Psoas muscle (tissue), 8 donors: ENCODE measurements around the gene TMEM72. TPM values are rescaled to one million over a fixed set of nuclear protein-coding genes. Genes with fewer than 3 reads are reported as not detected.

Experiments
- ATAC-seq, 4 donors: fragments of 200-7000 bp; cut with Tn5 transposase; one replicate each; pipeline ENCODE4 v1.9.1; 2020; ENCODE audit warnings: moderate library complexity in 3 of 4, mild to moderate bottlenecking in 2 of 4
- DNase-seq, 2 donors: peaks; one replicate each; pipeline ENCODE4 v3.0.0-alpha.2; 2020
- H3K27ac ChIP-seq: fragments of 200-600 bp; one replicate; pipeline ENCODE4 v1.8.0; 2022
- H3K27me3 ChIP-seq, 3 donors: fragments of 200-600 bp in 1 of 3; one replicate each; pipeline versions ENCODE4 v1.6.1 to v1.8.0; 2013 to 2022; ENCODE audit warnings: low read length in 2 of 3, mild to moderate bottlenecking in 2 of 3, moderate library complexity in 1 of 3; ENCODE audit not compliant: insufficient read depth in 3 of 3
- H3K36me3 ChIP-seq, 2 donors: fragments of 200-600 bp in 1 of 2; one replicate each; pipeline versions ENCODE4 v1.6.1 to v1.8.0; 2013 to 2022; ENCODE audit warnings: low read depth in 1 of 2, mild to moderate bottlenecking in 1 of 2, moderate library complexity in 1 of 2; ENCODE audit not compliant: insufficient read depth in 1 of 2
- H3K4me1 ChIP-seq: fragments of 200-600 bp; one replicate; pipeline ENCODE4 v1.8.0; 2022
- H3K4me3 ChIP-seq: fragments of 200-600 bp; one replicate; pipeline ENCODE4 v1.8.0; 2022; ENCODE audit warnings: mild to moderate bottlenecking
- H3K9me3 ChIP-seq: fragments of 200-600 bp; one replicate; pipeline ENCODE4 v1.8.0; 2022
- CTCF ChIP-seq: fragments of 200-600 bp; IDR thresholded peaks from one replicate; pipeline ENCODE4 v1.8.0; 2022; ENCODE audit warnings: antibody characterized with exemption
- WGBS, 3 donors: extraction: QIAGEN DNeasy Blood & Tissue Kit; methylation state at CpG; one replicate each; pipeline versions ENCODE4 v1.1.6 to v1.1.7; 2013; 5-methylcytosine and 5-hydroxymethylcytosine counted together
- intact Hi-C, 2 donors: fragments of 100-400 bp; cut with DNase I; formaldehyde crosslinking; loops; one replicate each; pipeline versions ENCODE4 v1.11.0 to v1.14.2; 2022
- polyA plus RNA-seq, 3 donors: library from polyadenylated mRNA; stranded (reverse); fragments of 200-250 nt; gene quantifications; one replicate each; pipeline ENCODE4 v1.2.3, GENCODE V29; 2013
- total RNA-seq, 4 donors: library from RNA; stranded (reverse); fragmentation: NEBNext Ultra II Directional in 2 of 4; extraction: Animal tissue kit (Norgen Biotek cat#: 25700) in 2 of 4; gene quantifications; one replicate each; pipeline versions ENCODE4 v1.2.1 to v1.2.4, GENCODE V29; 2021 to 2023
- donor health status: healthy with polysubstance abuse.
- donor health status: DM: no; HTN: no; CAD: no; lungs with moderate emphysema.
- donor health status: Bipolar disorder and iron deficiency.
- donor health status: healthy.
- donor health status: DM: yes; HTN: yes; CAD: no.
- donor health status: DM: no; HTN: no; CAD: no.
- donor health status: DM: no; HTN: no; CAD: no.
- donor health status: DM: yes; HTN: yes; CAD: no.

TMEM72 gene
- total and polyA plus RNA-seq, 7 donors = not detected

GRCh38 chr10:44885710-44886109 lies 25.4 kb upstream of the TMEM72 start:
- H3K27me3 ChIP-seq = no peaks in the 10 kb centered on the region
- no peaks in the 10 kb centered on the region for H3K9me3 ChIP-seq
- no peaks in the 10 kb centered on the region for H3K4me1 ChIP-seq
- intact Hi-C loops = no loop called here
- ATAC-seq (no peak), DNase-seq (no peak)
- H3K36me3 ChIP-seq = no peaks in the 10 kb centered on the region
- H3K4me3 ChIP-seq = no peak overlapping the region
- WGBS, 3 donors = 89 to 92% (median 89%) methylated on average over 6 of the region's 6 CpGs
- H3K27ac ChIP-seq = no peak overlapping the region
- no peak for TF ChIP-seq CTCF

- 96 to 97% (median 96%) methylated on average over 5 of the region's 5 CpGs for WGBS, 3 donors
- no peaks in the 10 kb centered on the region for H3K36me3 ChIP-seq
- TF ChIP-seq CTCF = no peak
- H3K9me3 ChIP-seq = no peaks in the 10 kb centered on the region
- H3K4me3 ChIP-seq = no peak overlapping the region
- H3K27me3 ChIP-seq = no peaks in the 10 kb centered on the region
- ATAC-seq = no peak
- no peak overlapping the region for H3K27ac ChIP-seq
- no peaks in the 10 kb centered on the region for H3K4me1 ChIP-seq
- intact Hi-C loops = no loop called here
- DNase-seq = no peak
Measured at GRCh38 chr10:44886966-44887365, 24.2 kb upstream of the TMEM72 start.

GRCh38 chr10:44888886-44889285 lies 22.3 kb upstream of the TMEM72 start:
- Histone ChIP-seq H3K27ac (no peak overlapping the region), H3K4me3 (no peak overlapping the region), H3K36me3 (no peaks in the 10 kb centered on the region), H3K27me3 (no peaks in the 10 kb centered on the region), H3K4me1 (no peaks in the 10 kb centered on the region), H3K9me3 (no peaks in the 10 kb centered on the region)
- no peak for ATAC-seq
- 90 to 94% (median 94%) methylated on average over 4 of the region's 4 CpGs for WGBS, 3 donors
- no peak for DNase-seq
- intact Hi-C loops = no loop called here
- TF ChIP-seq CTCF = no peak

- no peaks in the 10 kb centered on the region for H3K27me3 ChIP-seq
- no peak for ATAC-seq
- H3K36me3 ChIP-seq = no peaks in the 10 kb centered on the region
- H3K4me3 ChIP-seq = no peak overlapping the region
- H3K27ac ChIP-seq = no peak overlapping the region
- TF ChIP-seq CTCF = no peak
- DNase-seq = no peak
- WGBS, 3 donors = 85 to 94% (median 88%) methylated on average over 1 of the region's 1 CpG
- H3K9me3 ChIP-seq = no peaks in the 10 kb centered on the region
- intact Hi-C loops = no loop called here
- no peaks in the 10 kb centered on the region for H3K4me1 ChIP-seq
Measured at GRCh38 chr10:44889834-44890233, 21.3 kb upstream of the TMEM72 start.
